Astrocyte of the spinal cord (primary cell): ENCODE measurements around the gene CNEP1R1.
A peak's percentile ranks its signal among the peaks of the same experiment; 100 is the strongest.

Source experiments
- DNase-seq: peaks from one replicate; pipeline ENCODE4 v3.0.0; 2011; ENCODE audit warnings: low read depth, low spot score
- H3K4me3 ChIP-seq: 2 replicates; pipeline ENCODE4 v1.5.1; 2011; ENCODE audit warnings: low read depth, mild to moderate bottlenecking, low read length, moderate library complexity
- CTCF ChIP-seq: IDR thresholded peaks from 2 replicates; pipeline ENCODE4 v1.5.1; 2012; ENCODE audit warnings: low read depth, mild to moderate bottlenecking, low read length, inconsistent platforms
- in situ Hi-C: cut with HindIII; loops from 2 replicates; pipeline ENCODE4 v1.10.0; 2017; ENCODE audit warnings: low sequenced_read_pairs

Gene CNEP1R1

GRCh38 chr16:50066482-50067289 lies 41.7 kb downstream of the CNEP1R1 start:
- no peak for TF ChIP-seq CTCF
- no peak for DNase-seq
- H3K4me3 ChIP-seq, result peak overlapping the region; percentile 95
- in situ Hi-C loops, result no loop called here

DNA sequence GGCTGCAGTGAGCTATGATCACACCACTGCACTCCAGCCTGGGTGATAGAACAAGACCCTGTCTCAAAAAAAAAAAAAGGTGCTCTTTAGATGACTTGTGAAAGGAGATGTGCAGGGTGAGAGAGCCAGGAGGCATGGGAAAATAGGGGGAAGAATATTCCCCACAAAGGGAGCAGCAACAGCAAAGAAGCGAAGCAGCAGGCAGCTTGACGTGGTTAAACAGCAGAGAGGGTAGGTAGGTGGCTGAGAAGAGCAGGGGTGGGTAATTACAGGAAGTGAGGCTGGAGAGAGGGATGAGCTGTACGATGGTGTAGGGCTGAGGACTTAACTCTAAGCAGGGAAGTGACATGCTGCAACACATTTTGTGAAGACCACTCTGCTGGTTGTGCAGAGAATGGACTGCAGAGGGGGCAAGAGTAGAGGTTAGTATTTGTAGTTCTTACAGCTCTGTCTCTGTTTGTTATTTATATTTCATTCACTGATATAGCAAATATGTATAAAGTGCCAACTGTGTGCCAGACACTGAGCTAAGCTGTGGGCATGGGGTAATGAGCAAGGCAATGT lies 42.3 kb downstream of the CNEP1R1 start:
- peak; percentile 66 for DNase-seq
- H3K4me3 ChIP-seq, result peak overlapping the region; percentile 4
- TF ChIP-seq CTCF, result peak; percentile 69
- in situ Hi-C loops, result no loop called here

DNA sequence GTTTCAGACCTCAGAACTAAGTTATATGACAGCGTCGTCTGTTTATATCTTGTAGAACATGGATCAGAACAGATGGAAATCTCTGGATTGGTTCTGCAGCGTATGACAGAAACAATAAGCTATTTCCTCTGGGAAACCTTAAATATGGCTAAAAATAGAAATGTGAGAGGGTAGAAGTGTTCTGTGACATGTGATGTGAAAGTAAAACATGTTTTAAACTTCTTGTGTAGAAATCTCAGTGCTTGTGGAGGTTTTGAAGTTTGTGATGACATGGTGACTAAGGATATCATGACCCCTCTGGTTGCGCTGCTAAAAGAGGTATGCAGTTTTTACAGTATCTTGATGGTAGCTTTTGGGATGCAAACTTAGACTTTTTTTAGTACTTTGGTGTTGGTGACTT lies 43.5 kb downstream of the CNEP1R1 start:
- peak; percentile 46 for DNase-seq
- no peak overlapping the region for H3K4me3 ChIP-seq
- TF ChIP-seq CTCF, result no peak
- in situ Hi-C loops, result no loop called here

DNA sequence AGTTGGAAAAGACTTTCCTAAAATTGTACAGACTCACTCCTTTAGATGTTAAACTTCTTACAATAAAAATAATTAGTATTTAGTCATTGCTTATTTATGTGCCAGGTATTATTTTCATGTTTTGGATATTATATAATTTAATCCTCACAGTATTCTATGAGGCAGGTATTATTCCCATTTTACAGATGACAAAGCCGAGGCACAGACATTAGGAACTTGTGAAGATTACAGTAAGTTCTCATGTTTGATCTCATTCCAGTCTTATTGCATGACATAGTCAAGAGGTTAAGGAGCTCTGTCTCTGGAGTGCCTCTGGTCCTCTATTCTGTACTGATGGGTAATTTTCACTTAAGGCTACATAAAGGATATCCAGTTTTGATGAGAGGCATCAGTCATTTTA lies 44.0 kb downstream of the CNEP1R1 start:
- no peak overlapping the region for H3K4me3 ChIP-seq
- TF ChIP-seq CTCF, result no peak
- in situ Hi-C loops, result no loop called here
- no peak for DNase-seq

DNA sequence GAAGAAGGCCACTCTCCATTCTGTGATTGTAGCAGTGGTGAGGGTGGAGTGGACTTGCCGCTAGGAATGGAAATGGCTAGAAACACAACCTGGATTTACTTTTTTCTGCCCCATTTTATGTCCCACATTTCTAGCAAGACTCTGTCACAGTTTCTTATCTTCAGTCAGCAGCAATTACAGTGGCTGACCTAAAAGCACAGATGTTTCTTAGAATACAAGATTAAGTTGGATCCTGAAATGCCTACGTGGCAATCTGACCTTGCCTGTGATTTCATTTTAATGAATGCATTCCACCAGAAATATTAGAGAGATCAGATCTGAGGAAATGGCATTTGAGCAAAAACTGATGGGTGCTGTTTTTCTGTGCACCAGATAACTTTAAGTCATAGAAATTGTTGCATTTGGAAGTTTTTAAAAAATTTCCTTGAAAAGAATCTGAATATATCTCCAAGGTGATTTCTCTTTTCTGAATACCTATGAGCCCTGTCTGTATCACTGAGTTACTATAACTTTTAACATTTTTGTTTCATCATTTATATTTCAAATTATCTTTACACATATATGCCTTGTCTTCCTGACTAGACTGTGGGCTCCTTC lies 46.1 kb downstream of the CNEP1R1 start:
- DNase-seq, result no peak
- H3K4me3 ChIP-seq, result no peak overlapping the region
- TF ChIP-seq CTCF, result no peak
- in situ Hi-C loops, result no loop called here

DNA sequence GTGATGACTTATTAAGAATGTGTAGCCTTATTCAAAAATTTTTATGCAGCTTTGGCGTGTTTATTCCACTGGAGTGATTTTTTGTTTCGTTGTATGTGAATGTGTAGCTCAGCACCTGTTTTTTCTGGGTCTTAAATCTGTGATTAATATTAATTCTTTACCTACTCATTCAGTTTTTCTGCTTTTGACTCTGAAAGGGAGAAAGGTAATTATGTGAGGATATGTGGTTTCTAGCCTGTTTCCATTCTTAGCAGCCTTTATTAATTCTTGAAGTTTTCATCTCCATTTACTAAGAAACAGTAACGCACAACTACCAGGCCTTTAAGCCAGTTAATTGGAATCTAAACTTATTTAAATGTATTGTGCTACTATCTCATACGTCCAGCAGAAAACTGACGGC lies 47.7 kb downstream of the CNEP1R1 start:
- H3K4me3 ChIP-seq, result no peak overlapping the region
- in situ Hi-C loops, result no loop called here
- no peak for TF ChIP-seq CTCF
- no peak for DNase-seq
